Measurements from ENCODE around the gene FZD7.

The FZD7 gene

DNA sequence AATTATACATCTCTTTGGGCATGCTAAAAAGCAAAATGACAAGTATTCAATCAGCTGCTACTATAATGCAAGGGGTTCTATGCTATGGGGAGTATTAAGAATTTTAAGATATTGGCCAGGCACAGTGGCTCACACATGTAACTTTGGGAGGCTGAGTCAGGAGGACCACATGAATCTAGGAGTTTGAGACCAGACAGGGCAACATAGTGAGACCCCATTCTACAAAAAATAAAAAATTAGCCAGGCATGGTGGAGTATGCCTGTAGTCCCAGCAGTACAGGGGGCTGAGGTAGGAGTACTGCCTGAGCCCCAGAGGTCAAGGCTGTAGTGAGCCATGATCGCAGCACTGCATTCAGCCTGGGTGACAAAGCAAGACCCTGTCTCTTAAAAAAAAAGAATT is 33.9 kb downstream of the FZD7 start:
- DNase-seq (ENCODE audit: low read depth in 3 of 3), result no peak

DNA sequence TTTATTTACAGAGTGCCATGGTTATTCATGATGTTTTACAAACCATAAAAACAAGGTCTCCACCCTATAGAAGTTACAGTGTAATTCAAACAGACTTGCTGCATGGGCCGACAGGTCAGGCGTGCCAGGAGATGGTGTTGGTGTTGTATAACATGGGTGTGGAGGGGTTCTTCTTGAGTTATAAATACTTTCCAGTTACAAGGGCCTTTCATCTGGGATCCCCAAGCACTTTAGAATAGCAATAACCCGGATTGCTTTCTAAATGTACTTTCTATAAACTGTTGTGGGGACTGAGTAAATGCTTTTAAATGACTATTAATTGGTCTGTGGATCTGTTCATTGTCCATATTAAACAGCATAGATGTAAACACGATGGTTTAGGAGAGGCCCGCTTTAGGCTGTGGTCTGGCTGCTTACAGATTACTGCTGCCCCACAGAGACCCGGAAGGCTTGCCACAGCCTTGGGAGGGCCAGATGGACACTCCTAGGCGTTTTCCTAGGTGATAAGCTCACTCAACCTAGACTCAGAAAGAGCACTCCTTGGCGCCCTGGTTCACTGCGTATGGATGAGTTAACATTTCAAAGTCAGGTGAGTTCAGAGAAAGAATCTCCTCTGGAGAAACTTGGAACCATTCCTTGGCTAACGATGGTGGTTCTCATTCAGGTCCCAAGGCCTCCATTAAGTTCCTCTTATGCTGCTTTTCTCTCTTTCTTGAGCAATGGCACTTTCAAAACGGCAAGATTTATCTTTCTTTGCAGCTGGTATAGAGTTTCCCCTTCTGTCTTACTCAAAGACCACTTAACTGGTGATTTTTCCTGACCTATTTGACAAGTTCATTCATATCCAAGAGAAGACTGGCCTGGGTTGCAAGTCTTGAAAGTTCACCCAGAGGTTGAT is 35.8 kb downstream of the FZD7 start:
- no peak for DNase-seq (ENCODE audit: low read depth in 3 of 3)

DNA sequence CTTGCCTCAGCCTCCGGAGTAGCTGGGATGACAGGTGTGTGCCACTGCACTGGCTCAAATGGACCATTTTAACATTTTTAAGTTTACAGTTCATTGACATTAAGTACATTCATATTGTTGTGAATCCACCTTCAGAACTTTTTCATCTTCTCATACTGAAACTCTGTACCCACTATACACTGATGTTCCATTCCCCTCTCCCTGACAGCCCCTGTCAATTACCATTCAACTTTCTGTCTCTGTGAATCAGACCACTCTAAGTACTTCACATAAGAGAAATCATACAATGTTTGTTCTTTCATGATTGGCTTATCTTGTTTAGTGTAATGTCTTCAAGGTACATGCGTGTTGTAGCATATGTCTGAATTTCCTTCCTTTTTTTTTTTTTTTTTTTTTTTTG is 37.5 kb downstream of the FZD7 start:
- no peak for DNase-seq (ENCODE audit: low read depth in 3 of 3)

DNA sequence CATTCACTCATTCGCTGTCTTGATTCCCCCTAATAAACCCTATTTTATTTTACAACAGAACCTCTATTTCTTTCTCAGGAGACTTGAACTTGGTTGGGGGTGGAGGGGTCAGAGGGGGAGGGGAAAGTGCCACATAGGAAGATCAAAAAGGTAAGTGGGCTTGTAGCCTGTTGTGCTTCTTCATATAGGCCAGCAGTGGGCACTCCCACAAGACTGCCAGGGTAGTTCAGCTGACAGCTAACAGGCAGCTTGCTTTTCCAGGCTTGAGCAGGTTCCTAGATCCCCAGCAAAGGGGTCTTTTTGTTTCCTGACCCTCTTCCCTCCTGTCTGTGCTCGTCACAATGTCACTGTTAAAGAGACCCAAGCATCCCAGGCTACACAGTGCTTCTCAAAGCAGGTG is 38.6 kb downstream of the FZD7 start:
- DNase-seq (ENCODE audit: low read depth in 3 of 3), result no peak

DNA sequence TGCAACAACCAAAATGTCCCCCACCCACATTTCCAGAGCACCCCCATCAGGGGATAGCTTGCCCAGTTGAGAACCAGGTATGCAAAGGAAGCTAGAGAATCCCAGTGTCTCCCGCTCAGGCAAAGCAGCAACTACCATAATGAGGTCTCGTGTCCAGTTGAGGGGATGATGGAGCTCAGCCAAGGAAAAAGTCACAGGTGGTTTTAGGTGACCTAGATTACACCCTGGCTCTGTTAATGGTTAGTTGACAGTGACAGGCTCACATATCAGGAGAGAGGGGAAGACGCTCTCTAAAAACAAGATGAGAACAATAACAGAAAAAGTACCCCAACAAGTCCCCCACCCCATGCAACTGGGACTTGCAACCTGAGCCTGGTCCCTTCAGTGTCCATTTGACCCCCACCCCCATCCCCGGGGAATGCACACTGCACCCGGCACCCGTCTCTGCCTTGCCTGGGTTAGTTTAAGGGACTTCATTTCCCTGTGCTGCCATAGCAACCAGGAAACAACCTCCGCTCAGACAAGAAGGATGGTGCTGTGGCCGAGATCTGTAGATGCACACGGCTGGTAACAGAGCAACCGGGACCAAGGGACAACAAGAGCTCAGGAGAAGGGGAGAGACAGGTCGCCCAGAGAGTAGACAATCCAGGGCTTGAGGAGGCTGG is 39.2 kb downstream of the FZD7 start, which contains the start of gene KIAA2012:
Gene KIAA2012, plus strand, starts transcription at position 519 of the 665 bp plus-strand sequence. CDS start 373 bp downstream, outside the sequence.
- no peak for DNase-seq (ENCODE audit: low read depth in 3 of 3)

DNA sequence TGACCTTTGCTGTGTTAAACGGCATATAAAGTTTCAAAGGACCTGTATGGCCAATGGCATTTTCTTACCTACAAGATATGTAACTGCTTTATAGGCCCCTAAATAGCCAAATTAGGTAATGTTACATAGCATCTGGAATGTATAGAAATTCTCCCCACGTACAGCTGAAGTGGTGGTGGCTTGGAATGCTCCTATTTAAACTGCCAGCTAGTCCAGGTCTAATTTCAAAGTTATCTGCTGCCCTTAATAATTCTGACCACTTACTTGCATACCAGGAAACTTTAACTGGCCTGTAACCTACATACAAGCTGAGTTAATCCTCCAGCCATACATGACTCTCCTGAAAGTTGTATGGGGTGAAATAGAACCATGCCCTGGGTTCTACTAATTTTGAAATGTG is 40.7 kb downstream of the FZD7 start:
- DNase-seq (ENCODE audit: low read depth in 3 of 3), result no peak

DNA sequence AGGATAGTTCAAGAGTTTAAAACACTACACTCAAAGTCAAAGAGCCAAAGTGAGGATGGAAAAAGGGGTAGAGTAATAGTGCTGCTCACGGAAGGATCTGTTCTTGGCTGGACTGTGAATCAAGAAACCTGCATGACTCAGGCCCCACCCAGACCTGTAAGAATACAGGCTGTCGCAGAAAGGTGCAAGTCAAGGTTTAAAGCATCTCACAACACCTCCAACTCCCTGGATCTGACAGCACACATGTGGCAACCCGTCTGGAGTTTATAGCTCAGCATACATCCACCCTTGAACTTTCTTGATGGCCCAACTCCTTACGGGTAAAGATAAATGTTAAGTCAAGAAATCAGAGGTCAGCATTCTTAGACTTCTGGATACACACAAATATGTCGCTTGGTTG is 45.7 kb downstream of the FZD7 start:
- DNase-seq (ENCODE audit: low read depth in 3 of 3), result no peak

DNA sequence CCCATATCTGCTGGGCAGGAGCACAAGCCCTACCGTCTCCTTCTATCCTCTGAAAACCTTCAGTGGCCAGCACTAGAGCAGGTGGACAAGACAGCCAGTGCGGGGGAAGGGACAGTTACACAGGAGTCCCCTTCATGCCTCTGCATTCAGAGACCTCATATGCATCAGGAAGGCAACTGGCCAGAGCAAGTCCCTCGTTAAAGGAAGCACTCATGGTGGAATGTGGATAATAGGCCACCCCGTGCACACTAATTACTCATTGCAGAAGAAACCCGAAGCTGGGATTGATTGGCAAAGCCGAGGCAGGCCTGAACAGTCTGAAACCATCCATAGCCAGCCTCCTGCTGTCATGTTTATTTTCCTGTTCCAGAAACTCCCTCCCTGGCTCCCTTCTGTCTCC is 50.6 kb downstream of the FZD7 start:
- DNase-seq (ENCODE audit: low read depth in 3 of 3), result no peak

Measured in stimulated activated CD4-positive, alpha-beta T cell treated with anti-CD3 and anti-CD28 coated beads, TNF-alpha, amount 100 ng/mL, for 48 hours (primary cell).